ENCODE results near the gene RGR.

DNA sequence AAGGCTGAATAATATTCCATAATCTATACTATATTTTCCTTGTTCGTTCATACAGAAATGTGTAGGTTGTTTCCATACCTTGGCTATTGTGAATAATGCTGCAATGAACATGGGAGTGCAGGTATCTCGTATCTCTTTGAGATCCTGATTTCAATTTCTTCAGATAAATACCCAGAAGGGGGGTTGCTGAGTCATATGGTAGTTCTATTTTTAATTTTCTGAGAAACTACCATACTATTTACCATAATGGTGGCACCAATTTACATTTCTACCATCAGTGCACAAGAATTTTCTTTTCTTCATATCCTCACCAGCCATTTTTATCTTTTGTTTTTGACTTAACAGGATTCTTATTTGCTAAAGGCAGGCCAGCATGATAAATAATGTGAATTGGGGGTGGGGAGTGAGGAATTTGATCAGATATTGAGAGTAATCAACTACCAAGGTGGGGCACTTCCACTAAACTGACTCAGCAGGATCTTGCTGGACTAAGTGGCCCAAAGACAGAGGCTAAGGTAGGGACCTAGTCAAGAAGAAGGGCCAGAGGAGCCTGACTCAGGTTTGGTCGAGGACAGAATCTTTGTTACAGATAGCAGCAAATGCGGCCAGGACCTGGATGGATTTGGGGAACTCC lies 62.0 kb downstream of the RGR start:
- TF ChIP-seq CTCF (IDR thresholded peaks at IDR 0.05) (no peak), POLR2A (IDR thresholded peaks at IDR 0.05) (no peak)
